GM12872 (cell line): ENCODE data around the gene PIK3R5.
A peak's percentile ranks its signal among the peaks of the same experiment; 100 is the strongest.

Experiments
- CTCF ChIP-seq: IDR thresholded peaks from 3 replicates; pipeline ENCODE4 v1.5.1; 2011; ENCODE audit warnings: low read depth, mild to moderate bottlenecking, low read length, moderate library complexity; ENCODE audit not compliant: insufficient read depth

Gene PIK3R5

GRCh38 chr17:8995711-8996110 lies 30.2 kb upstream of the PIK3R5 start:
- TF ChIP-seq CTCF, result no peak

GRCh38 chr17:8994319-8994718 lies 28.8 kb upstream of the PIK3R5 start:
- peak; percentile 87 for TF ChIP-seq CTCF

DNA sequence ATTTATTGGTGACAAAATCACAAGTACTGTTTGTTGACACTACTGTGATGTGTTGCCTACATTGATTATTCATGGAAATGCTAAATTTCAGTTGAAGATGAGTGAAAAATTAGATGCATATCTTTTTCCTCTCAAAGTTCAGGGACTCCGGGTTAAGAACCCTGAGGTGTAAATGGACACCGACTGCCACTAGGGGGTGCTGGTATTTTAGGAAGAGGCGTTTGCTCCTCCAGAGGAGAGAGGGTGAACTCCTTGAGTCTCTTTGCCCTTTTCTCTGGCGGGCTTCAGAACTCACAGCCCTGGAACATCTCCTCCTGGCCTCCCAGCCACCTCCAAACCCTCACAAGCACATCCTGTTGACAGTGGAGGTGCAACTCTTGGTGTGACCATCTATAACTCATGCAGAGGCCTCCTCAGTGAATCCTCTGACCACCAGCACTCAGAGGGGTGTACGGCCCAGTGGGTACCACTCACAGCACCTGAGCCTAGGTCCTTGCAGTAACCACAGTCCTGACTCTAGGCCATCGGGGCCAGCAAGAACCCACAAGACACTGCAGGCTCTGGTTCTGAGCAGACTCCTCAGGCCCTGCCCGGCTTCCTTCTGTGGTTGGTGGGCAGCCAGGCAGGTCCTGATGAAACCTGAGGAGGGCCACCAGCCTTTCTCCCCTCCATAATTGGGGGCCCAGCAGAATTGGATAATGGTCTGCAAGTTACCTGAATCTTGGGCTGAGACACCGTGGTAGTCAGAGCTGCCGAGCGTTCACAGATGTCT lies 26.2 kb upstream of the PIK3R5 start:
- peak; percentile 75 for TF ChIP-seq CTCF

DNA sequence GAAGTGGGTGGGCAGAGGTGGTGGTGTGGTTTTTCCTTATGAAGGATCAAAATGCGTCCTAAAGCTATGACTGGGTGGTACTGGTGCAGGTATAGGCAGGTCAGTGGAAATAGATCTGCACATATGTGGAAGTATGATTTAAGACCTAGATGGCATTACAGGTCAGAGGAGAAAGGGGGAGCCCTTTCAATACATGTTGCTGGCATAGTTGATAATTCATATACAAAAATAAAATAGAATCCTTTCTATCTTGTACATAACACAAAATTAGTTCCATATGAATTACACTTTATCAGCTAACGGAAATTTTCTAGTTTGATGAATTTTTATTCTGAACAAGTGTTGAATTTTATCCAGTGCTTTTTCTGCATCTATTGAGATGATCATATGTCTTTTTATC lies 20.8 kb upstream of the PIK3R5 start:
- 0 out of 3 replicates have a peak, but pooled peaks have one; percentile 17 for TF ChIP-seq CTCF

DNA sequence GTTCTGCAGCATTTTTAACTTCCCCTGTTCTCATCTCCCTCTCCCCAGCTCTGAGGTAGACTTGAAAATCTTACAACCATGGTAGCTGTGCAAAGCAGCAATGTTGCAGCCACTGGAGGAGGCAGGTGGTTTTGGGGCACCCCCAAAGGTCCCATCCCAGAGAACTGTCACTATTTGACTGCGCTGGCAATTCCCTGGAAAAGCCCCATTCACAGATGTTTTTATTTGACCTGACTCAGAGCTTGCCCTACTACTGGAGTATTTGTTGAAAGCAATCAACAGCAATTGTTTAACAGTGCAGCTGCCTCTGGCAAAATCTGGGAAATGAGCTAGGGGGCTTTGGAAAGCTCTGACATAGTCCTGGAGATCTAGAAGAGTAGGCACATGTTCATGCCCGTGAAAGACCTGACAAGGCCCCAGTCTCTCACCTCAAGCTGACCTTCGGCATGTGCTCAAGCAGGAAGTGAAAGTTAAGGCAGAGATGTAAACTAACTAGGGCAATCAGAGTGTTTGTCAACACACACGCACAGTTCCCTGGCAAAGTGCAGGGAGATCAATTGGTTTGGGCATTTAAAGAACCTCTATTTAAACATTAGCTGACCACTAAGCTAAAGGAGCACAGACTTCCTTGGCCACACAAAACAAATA lies 19.7 kb upstream of the PIK3R5 start:
- TF ChIP-seq CTCF, result no peak

DNA sequence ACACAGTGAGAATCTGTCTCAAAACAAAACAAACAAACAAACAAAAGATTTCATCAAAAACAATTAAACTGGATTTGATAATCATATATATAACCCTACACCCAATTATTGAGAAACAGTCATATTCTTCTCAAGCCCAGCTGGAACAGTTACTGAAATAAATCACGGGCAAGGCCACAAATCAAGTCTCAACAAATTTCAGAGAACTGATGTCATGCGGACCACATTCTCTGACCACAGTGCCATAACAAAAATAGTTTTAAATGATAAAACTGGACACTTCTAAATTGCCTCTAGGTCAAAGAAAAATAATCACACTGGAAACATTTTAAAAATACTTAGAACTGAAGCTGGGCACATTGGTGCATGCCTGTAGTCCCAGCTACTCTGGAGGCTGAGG lies 15.9 kb upstream of the PIK3R5 start:
- TF ChIP-seq CTCF, result no peak

DNA sequence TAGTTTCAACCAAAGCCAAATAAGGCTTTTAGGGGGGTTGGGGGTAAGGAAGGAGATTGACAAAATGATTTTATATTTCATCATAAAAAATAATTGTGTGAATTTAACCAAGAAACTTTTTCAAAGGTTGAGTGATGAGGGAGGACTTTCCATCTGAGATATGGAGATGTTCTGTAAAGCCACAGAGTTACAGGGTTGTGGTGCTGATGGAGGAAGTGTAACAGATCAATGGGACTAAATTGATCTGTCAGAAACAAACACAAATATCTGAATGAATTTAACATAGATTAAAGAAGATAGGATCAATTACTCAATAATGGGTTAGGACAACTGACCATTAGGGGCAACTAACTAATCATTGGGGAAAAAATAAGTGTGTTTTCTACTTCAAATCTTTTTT lies 14.2 kb upstream of the PIK3R5 start:
- TF ChIP-seq CTCF, result no peak
